22Rv1 (cell line): ENCODE measurements around the gene AJUBA.
A peak's percentile ranks its signal among the peaks of the same experiment; 100 is the strongest.
"Not testable (repeated sequence)": the region's sequence is repeated elsewhere in the genome, so short reads cannot be mapped to it uniquely, and the experiment has no call there.

Experiments used
- H3K27ac ChIP-seq: fragments of 450-650 bp; 2 replicates; pipeline ENCODE4 v1.5.1; 2017
- CTCF ChIP-seq: fragments of 450-650 bp; IDR thresholded peaks from 2 replicates; pipeline ENCODE4 v1.5.1; 2017; ENCODE audit warnings: mild to moderate bottlenecking
- ZFX ChIP-seq: fragments of 450-650 bp; IDR thresholded peaks from 2 replicates; pipeline ENCODE4 v1.6.1; 2017; ENCODE audit warnings: antibody characterized with exemption, borderline replicate concordance

The AJUBA gene

GRCh38 chr14:22973217-22974032, 8.9 kb downstream of the AJUBA start:
- TF ChIP-seq CTCF, result peak; percentile 82
- no peak for TF ChIP-seq ZFX
- no peak overlapping the region for H3K27ac ChIP-seq

GRCh38 chr14:22972313-22972930, 9.9 kb downstream of the AJUBA start:
- H3K27ac ChIP-seq, result no peak overlapping the region

GRCh38 chr14:22971152-22971551, 11.2 kb downstream of the AJUBA start:
- H3K27ac ChIP-seq, result no peak overlapping the region
- TF ChIP-seq CTCF (no peak), ZFX (no peak)

More at GRCh38 chr14:22972313-22972930, 9.9 kb downstream of the AJUBA start:
- TF ChIP-seq CTCF (no peak), ZFX (no peak)

GRCh38 chr14:22966783-22967269, 15.5 kb downstream of the AJUBA start:
- TF ChIP-seq CTCF (no peak), ZFX (no peak)

GRCh38 chr14:22965916-22966782, 16.2 kb downstream of the AJUBA start:
- H3K27ac ChIP-seq, result not testable (repeated sequence)

More at GRCh38 chr14:22966783-22967269, 15.5 kb downstream of the AJUBA start:
- no peak overlapping the region for H3K27ac ChIP-seq

- TF ChIP-seq ZFX (no peak), CTCF (no peak)
- no peak overlapping the region for H3K27ac ChIP-seq
Observed at GRCh38 chr14:22962061-22962676, 20.2 kb downstream of the AJUBA start.
